H1 (cell line): ENCODE results near the gene KRTAP10-3. TPM values are rescaled to one million over a fixed set of nuclear protein-coding genes. Genes with fewer than 3 reads are reported as not detected.

Experiments used
- CTCF ChIA-PET: fragments of 300-600 bp; sonication (Branson Sonifier 250); formaldehyde crosslinking; loops from one replicate; lab custom pipeline; 2021; ENCODE audit not compliant: partially characterized antibody; lab: Charles Lee
- POLR2A ChIA-PET: fragments of 300-600 bp; sonication (Branson Sonifier 250); formaldehyde crosslinking; loops from one replicate; lab custom pipeline; 2021; ENCODE audit warnings: inconsistent platforms; ENCODE audit not compliant: partially characterized antibody; lab: Charles Lee
- DNase-seq, 2 experiments: peaks; one replicate each; pipeline versions ENCODE4 v3.0.0 to v3.0.0-alpha.2; 2010 to 2022; ENCODE audit warnings: low spot score in 2 of 2, low read depth in 1 of 2, mixed read lengths in 1 of 2
- FAIRE-seq: peaks from 2 replicates; lab custom pipeline; 2011; peaks lifted over from hg19 to GRCh38; lab: Jason Lieb, UNC
- H2AFZ ChIP-seq: 2 replicates; pipeline ENCODE4 v1.8.1; 2012; ENCODE audit warnings: low read length, inconsistent platforms
- H2AK5ac ChIP-seq: 2 replicates; pipeline ENCODE4 v1.6.1; 2013; ENCODE audit warnings: low read depth, low read length
- H2BK120ac ChIP-seq: replicated peaks from 2 replicates; pipeline ENCODE3; 2013; ENCODE audit warnings: low read depth, low read length, inconsistent platforms
- H2BK12ac ChIP-seq: 2 replicates; pipeline ENCODE4 v1.6.1; 2013; ENCODE audit warnings: low read depth, low read length
- H2BK15ac ChIP-seq: 2 replicates; pipeline ENCODE4 v1.6.1; 2013; ENCODE audit warnings: low read length
- H2BK20ac ChIP-seq: 2 replicates; pipeline ENCODE4 v1.6.1; 2013; ENCODE audit warnings: low read length
- H2BK5ac ChIP-seq: 2 replicates; pipeline ENCODE4 v1.6.1; 2013; ENCODE audit warnings: low read depth, low read length
- H3K14ac ChIP-seq: 2 replicates; pipeline ENCODE4 v1.6.1; 2013; ENCODE audit warnings: inconsistent platforms; ENCODE audit not compliant: insufficient read length
- H3K18ac ChIP-seq: 2 replicates; pipeline ENCODE4 v1.6.1; 2013; ENCODE audit warnings: low read length; ENCODE audit errors: extremely low read depth
- H3K23ac ChIP-seq: 2 replicates; pipeline ENCODE4 v1.6.1; 2013; ENCODE audit warnings: inconsistent platforms; ENCODE audit not compliant: insufficient read length
- H3K23me2 ChIP-seq: 2 replicates; pipeline ENCODE4 v1.6.1; 2013; ENCODE audit warnings: low read depth, low read length
- H3K27ac ChIP-seq: 2 replicates; pipeline ENCODE4 v1.6.1; 2011; ENCODE audit warnings: low read depth, low read length, inconsistent platforms
- H3K27me3 ChIP-seq, 4 experiments: replicated peaks in 1 of 4; 1 replicate in 1 of 4; 2 replicates in 3 of 4; pipeline versions ENCODE4 v1.6.1 to v1.8.1; 2011 to 2013; ENCODE audit warnings: low read length in 3 of 4, mild to moderate bottlenecking in 3 of 4, inconsistent platforms in 2 of 4, mixed read lengths in 2 of 4, moderate library complexity in 1 of 4; ENCODE audit not compliant: control insufficient read depth in 3 of 4, insufficient read depth in 3 of 4; ENCODE audit errors: extremely low read depth in 1 of 4
- H3K36me3 ChIP-seq, 4 experiments: 2 replicates each; pipeline versions ENCODE4 v1.6.1 to v1.8.1; 2011 to 2013; ENCODE audit warnings: mild to moderate bottlenecking in 4 of 4, low read length in 3 of 4, moderate library complexity in 2 of 4, control low read depth in 1 of 4, inconsistent platforms in 1 of 4; ENCODE audit not compliant: insufficient read depth in 4 of 4, control insufficient read depth in 2 of 4
- H3K4ac ChIP-seq: replicated peaks from 2 replicates; pipeline ENCODE3; 2013; ENCODE audit warnings: low read length, low read depth, mixed read lengths, inconsistent platforms; ENCODE audit not compliant: insufficient read length
- H3K4me1 ChIP-seq, 4 experiments: replicated peaks in 1 of 4; 1 replicate in 1 of 4; 2 replicates in 3 of 4; pipeline versions ENCODE4 v1.6.1 to v1.8.1; 2011 to 2013; ENCODE audit warnings: low read length in 3 of 4, inconsistent platforms in 2 of 4, mixed read lengths in 1 of 4; ENCODE audit not compliant: insufficient read depth in 4 of 4, control insufficient read depth in 3 of 4
- H3K4me2 ChIP-seq, 2 experiments: 2 replicates each; pipeline versions ENCODE4 v1.6.1 to v1.8.1; 2011 to 2013; ENCODE audit warnings: low read depth in 2 of 2, low read length in 2 of 2, control low read depth in 1 of 2, inconsistent platforms in 1 of 2, mild to moderate bottlenecking in 1 of 2; ENCODE audit not compliant: insufficient read depth in 1 of 2
- H3K4me3 ChIP-seq, 4 experiments: fragments of 200-600, 300-600 bp in 1 of 4; sonication (generic), shearing (Covaris generic), sonication (Bioruptor Twin) in 1 of 4; 2 replicates each; pipeline versions ENCODE4 v1.5.1 to v1.8.1; 2011 to 2016; ENCODE audit warnings: low read length in 4 of 4, low read depth in 3 of 4, control low read depth in 2 of 4, inconsistent platforms in 2 of 4, mild to moderate bottlenecking in 2 of 4, mixed read lengths in 1 of 4, moderate library complexity in 1 of 4; ENCODE audit not compliant: insufficient read depth in 2 of 4; ENCODE audit errors: extremely low read depth in 1 of 4
- H3K56ac ChIP-seq: replicated peaks from 2 replicates; pipeline ENCODE3; 2013; ENCODE audit warnings: low read depth, mild to moderate bottlenecking, mixed read lengths, low read length, inconsistent platforms; ENCODE audit not compliant: insufficient read length
- H3K79me1 ChIP-seq: 2 replicates; pipeline ENCODE4 v1.6.1; 2013; ENCODE audit warnings: low read depth, low read length, control low read depth
- H3K79me2 ChIP-seq, 2 experiments: 2 replicates each; pipeline versions ENCODE4 v1.6.1 to v1.8.1; 2012 to 2013; ENCODE audit warnings: low read length in 2 of 2, mild to moderate bottlenecking in 2 of 2, inconsistent platforms in 1 of 2; ENCODE audit not compliant: insufficient read depth in 2 of 2, control insufficient read depth in 1 of 2
- H3K9ac ChIP-seq, 4 experiments: replicated peaks in 1 of 4; 1 replicate in 1 of 4; 2 replicates in 3 of 4; pipeline versions ENCODE4 v1.6.1 to v1.8.1; 2011 to 2013; ENCODE audit warnings: low read depth in 3 of 4, low read length in 3 of 4, control low read depth in 2 of 4, mild to moderate bottlenecking in 2 of 4, moderate library complexity in 2 of 4, inconsistent platforms in 1 of 4; ENCODE audit errors: extremely low read depth in 1 of 4
- H3K9me3 ChIP-seq, 2 experiments: 2 replicates each; pipeline versions ENCODE4 v1.6.1 to v1.8.1; 2012 to 2013; ENCODE audit warnings: mild to moderate bottlenecking in 2 of 2, moderate library complexity in 2 of 2, control low read depth in 1 of 2, inconsistent platforms in 1 of 2, low read depth in 1 of 2, low read length in 1 of 2, mixed read lengths in 1 of 2; ENCODE audit not compliant: insufficient read depth in 2 of 2
- H4K20me1 ChIP-seq, 2 experiments: replicated peaks in 1 of 2; 2 replicates each; pipeline versions ENCODE3 to v1.8.1; 2011 to 2013; ENCODE audit warnings: inconsistent platforms in 2 of 2, low read length in 2 of 2, mild to moderate bottlenecking in 1 of 2; ENCODE audit not compliant: insufficient read depth in 2 of 2, control insufficient read depth in 1 of 2
- H4K5ac ChIP-seq: 2 replicates; pipeline ENCODE4 v1.6.1; 2013; ENCODE audit warnings: low read length, low read depth, mixed read lengths, inconsistent platforms; ENCODE audit not compliant: insufficient read length
- H4K8ac ChIP-seq: 2 replicates; pipeline ENCODE4 v1.8.0; 2013; ENCODE audit warnings: mild to moderate bottlenecking, moderate library complexity, low read length, inconsistent platforms; ENCODE audit not compliant: insufficient read depth; ENCODE audit errors: extremely low read depth
- H4K91ac ChIP-seq: replicated peaks from 2 replicates; pipeline ENCODE3; 2013; ENCODE audit warnings: low read length, mixed read lengths, inconsistent platforms; ENCODE audit not compliant: insufficient read length
- E2F6 ChIP-seq: IDR thresholded peaks from 2 replicates; pipeline ENCODE4 v1.6.1; 2012; ENCODE audit warnings: inconsistent platforms
- EGR1 ChIP-seq: IDR thresholded peaks from 2 replicates; pipeline ENCODE4 v1.6.1; 2011; ENCODE audit warnings: low read depth, low read length, borderline replicate concordance
- EZH2 ChIP-seq: fragments of 200-600 bp; sonication (generic); IDR thresholded peaks from 2 replicates; pipeline ENCODE4 v1.7.1; 2012; ENCODE audit warnings: low read depth, mild to moderate bottlenecking, moderate library complexity, low read length, inconsistent platforms; ENCODE audit not compliant: severe bottlenecking
- HDAC2 ChIP-seq, 2 experiments: fragments of 300-600 bp in 1 of 2; sonication (generic) in 1 of 2; IDR thresholded peaks; 2 replicates each; pipeline ENCODE4 v1.6.1; 2011 to 2012; ENCODE audit warnings: low read depth in 2 of 2, low read length in 2 of 2, mild to moderate bottlenecking in 2 of 2, moderate library complexity in 2 of 2, borderline replicate concordance in 1 of 2, inconsistent platforms in 1 of 2
- JUN ChIP-seq: IDR thresholded peaks from 2 replicates; pipeline ENCODE4 v1.6.1; 2011; ENCODE audit warnings: low read depth, mild to moderate bottlenecking, improper control_type of control experiment, low read length
- KDM4A ChIP-seq: IDR thresholded peaks from one replicate; pipeline ENCODE4 v1.7.1; 2012; ENCODE audit warnings: low read depth, mild to moderate bottlenecking, moderate library complexity, low read length, inconsistent platforms; ENCODE audit not compliant: severe bottlenecking
- SIX5 ChIP-seq: IDR thresholded peaks from 2 replicates; pipeline ENCODE4 v1.6.1; 2011; ENCODE audit warnings: mild to moderate bottlenecking, low read depth, low read length
- TAF7 ChIP-seq: optimal IDR thresholded peaks from 2 replicates; pipeline ENCODE3; 2011; ENCODE audit warnings: low read depth, mild to moderate bottlenecking, inconsistent platforms, low read length, moderate library complexity, borderline replicate concordance
- USF2 ChIP-seq: IDR thresholded peaks from 2 replicates; pipeline ENCODE4 v1.6.1; 2011; ENCODE audit warnings: low read length, improper control_type of control experiment
- ZNF274 ChIP-seq: IDR thresholded peaks from 2 replicates; pipeline ENCODE4 v1.7.0; 2012; ENCODE audit warnings: low read length, borderline replicate concordance; ENCODE audit errors: extremely low read depth
- WGBS, 2 experiments: shearing (Covaris generic) in 1 of 2; methylation state at CpG; one replicate each; pipeline versions ENCODE4 v1.1.6 to v1.1.7; 2013 to 2015; ENCODE audit warnings: low lambda C conversion rate in 2 of 2, mixed read lengths in 2 of 2, inconsistent platforms in 1 of 2, low coverage in 1 of 2, missing lambda C conversion rate in 1 of 2; ENCODE audit not compliant: insufficient replicate concordance in 2 of 2, insufficient coverage in 1 of 2, insufficient read length in 1 of 2; ENCODE audit errors: extremely low coverage in 1 of 2, missing lambda C conversion rate in 1 of 2; 5-methylcytosine and 5-hydroxymethylcytosine counted together
- polyA plus RNA-seq, 7 experiments: library from polyadenylated mRNA; depleted of rRNA in 3 of 7; stranded (reverse) in 5 of 7; unstranded in 2 of 7; fragments of >200 nt in 5 of 7; fragments of 200-250 nt in 2 of 7; gene quantifications; 1 replicate in 5 of 7; 2 replicates in 1 of 7; 4 replicates in 1 of 7; pipeline versions ENCODE4 v1.2.1 to v1.2.3, GENCODE V29; 2011 to 2013; ENCODE audit warnings: missing spikeins in 2 of 7, mixed read lengths in 2 of 7
- total RNA-seq: library from RNA; stranded (reverse); fragmentation: NEBNext Ultra II Directional; extraction: Animal tissue kit (Norgen Biotek cat#: 25700); gene quantifications from 2 replicates; pipeline ENCODE4 v1.2.1, GENCODE V29; 2021
- TF ChIP-seq, protein P1 (sequence below): IDR thresholded peaks from 2 replicates; pipeline ENCODE4 v1.6.1; 2011; ENCODE audit warnings: low read depth, mild to moderate bottlenecking, low read length; ENCODE audit not compliant: insufficient read depth

The KRTAP10-3 gene
- total and polyA plus RNA-seq, 2 of the 8 experiments (the other 6 are each of a cell fraction or from before 2014, with no cell fraction given) = not detected

DNA sequence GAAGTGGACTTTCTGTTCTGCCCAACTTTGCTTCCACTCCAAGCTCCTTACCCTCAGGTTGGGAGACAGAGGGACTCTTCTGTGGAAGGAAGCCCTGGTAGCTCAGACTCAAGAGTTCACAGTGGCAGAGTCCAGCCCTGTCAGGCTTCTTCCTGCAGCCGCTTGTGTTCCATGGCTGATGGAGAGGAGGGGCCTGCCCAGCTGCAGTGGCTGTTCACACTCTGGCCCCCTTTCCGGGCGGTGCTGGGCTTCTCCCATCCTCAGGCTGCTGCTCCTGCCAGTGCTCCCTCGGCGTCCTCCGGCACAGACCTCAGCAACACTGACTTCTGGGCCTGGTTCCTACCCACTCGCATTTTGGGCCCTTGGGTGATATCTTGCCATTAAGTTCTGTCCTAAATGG is 22.6 kb downstream of the KRTAP10-3 start:
- Histone ChIP-seq H3K14ac (no peak overlapping the region), H4K20me1 (no peaks in the 10 kb centered on the region), H3K27me3 (no peaks in the 10 kb centered on the region), H3K18ac (no peak overlapping the region), H2AK5ac (no peak overlapping the region), H4K8ac (no peak overlapping the region), H4K5ac (no peak overlapping the region), H3K79me2 (no peaks in the 10 kb centered on the region), H3K4me3 (no peak overlapping the region), H3K4me2 (no peak overlapping the region), H2BK12ac (no peak overlapping the region), H3K23me2 (no peaks in the 10 kb centered on the region), H3K4me1 (peaks cover 0 to 6% (median 0%) of the 10 kb centered on the region in 4 experiments; a peak in 1 of 7 replicates), H3K9me3 (no peaks in the 10 kb centered on the region), H3K79me1 (no peaks in the 10 kb centered on the region), H3K23ac (no peak overlapping the region), H3K27ac (no peak overlapping the region), H4K91ac (no peak overlapping the region), H2BK5ac (no peak overlapping the region), H2AFZ (no peak overlapping the region), H3K4ac (no peak overlapping the region), H3K9ac (no peak overlapping the region), H3K56ac (no peak overlapping the region), H2BK15ac (no peak overlapping the region), H2BK20ac (no peak overlapping the region), H2BK120ac (no peak overlapping the region), H3K36me3 (no peaks in the 10 kb centered on the region)
- ChIA-PET CTCF (interaction anchor here (0.6 to 1.2 kb wide), 6 partner anchors 13 to 390 kb away, joined by 3 to 4 read pairs (median 3); no protein-coding TSS in a partner anchor), POLR2A (interaction anchor here (0.9 kb wide), 1 partner anchor 147 kb away, joined by 3 read pairs; no protein-coding TSS in a partner anchor)
- FAIRE-seq (no peak), DNase-seq (peak in 1 of 2 experiments; percentile 45)
- WGBS, 2 experiments = 81% methylated on average over 7 of the region's 7 CpGs; no CpG with 5 or more reads in 1 of the 2 experiments
- TF ChIP-seq SIX5 = no peak
- no peak for TF ChIP-seq E2F6
- no peak for TF ChIP-seq ZNF274
- TF ChIP-seq HDAC2 (IDR thresholded peaks at IDR 0.05; ENCODE audit: borderline replicate concordance in 1 of 2, low read depth in 2 of 2, low read length in 2 of 2) = no peak
- TF ChIP-seq TAF7 = no peak
- TF ChIP-seq, protein P1, sequence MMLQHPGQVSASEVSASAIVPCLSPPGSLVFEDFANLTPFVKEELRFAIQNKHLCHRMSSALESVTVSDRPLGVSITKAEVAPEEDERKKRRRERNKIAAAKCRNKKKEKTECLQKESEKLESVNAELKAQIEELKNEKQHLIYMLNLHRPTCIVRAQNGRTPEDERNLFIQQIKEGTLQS = no peak
- no peak for TF ChIP-seq EGR1
- TF ChIP-seq JUN = no peak
- TF ChIP-seq EZH2 = no peak
- TF ChIP-seq USF2 = no peak
- no peak for TF ChIP-seq KDM4A
